CD4-positive, alpha-beta T cell (primary cell): ENCODE data around the gene PTP4A1. TPM values are rescaled to one million over a fixed set of nuclear protein-coding genes. Genes with fewer than 3 reads are reported as not detected.

ENCODE experiments used
- ATAC-seq: fragments of 200-7000 bp; cut with Tn5 transposase; one replicate; pipeline ENCODE4 v1.10.0; 2022; ENCODE audit warnings: mild to moderate bottlenecking; ENCODE audit not compliant: poor library complexity
- CTCF ChIA-PET: fragments of 350-600 bp; sonication (Branson Sonifier 250); formaldehyde crosslinking; loops from one replicate; lab custom pipeline; 2021; ENCODE audit warnings: antibody characterized with exemption, inconsistent platforms; lab: Charles Lee
- POLR2A ChIA-PET: fragments of 350-600 bp; sonication (Branson Sonifier 250); formaldehyde crosslinking; loops from one replicate; lab custom pipeline; 2021; ENCODE audit warnings: antibody characterized with exemption, inconsistent platforms; lab: Charles Lee
- DNase-seq, 14 experiments: peaks; one replicate each; pipeline ENCODE4 v3.0.0-alpha.2; 2013 to 2020; ENCODE audit warnings: mixed read lengths in 2 of 14
- H3K27ac ChIP-seq, 2 donors: one replicate each; pipeline versions ENCODE4 v1.5.1 to v1.7.0; 2013; ENCODE audit warnings: low read length in 2 of 2, low read depth in 1 of 2, mild to moderate bottlenecking in 1 of 2
- H3K27me3 ChIP-seq, 2 experiments: 1 replicate in 1 of 2; 2 replicates in 1 of 2; pipeline versions ENCODE4 v1.6.1 to v1.7.0; 2013; ENCODE audit warnings: low read length in 2 of 2, control low read depth in 1 of 2, mild to moderate bottlenecking in 1 of 2, moderate library complexity in 1 of 2; ENCODE audit not compliant: insufficient read depth in 2 of 2, control insufficient read depth in 1 of 2
- H3K36me3 ChIP-seq: one replicate; pipeline ENCODE4 v1.6.1; 2013; ENCODE audit warnings: low read length, control low read depth; ENCODE audit not compliant: insufficient read depth
- H3K4me1 ChIP-seq: one replicate; pipeline ENCODE4 v1.6.1; 2013; ENCODE audit warnings: low read length, control low read depth; ENCODE audit not compliant: insufficient read depth
- H3K4me3 ChIP-seq: one replicate; pipeline ENCODE4 v1.5.1; 2013; ENCODE audit warnings: mild to moderate bottlenecking, low read length, moderate library complexity
- H3K9me3 ChIP-seq, 2 experiments: 1 replicate in 1 of 2; 2 replicates in 1 of 2; pipeline versions ENCODE4 v1.6.1 to v1.7.0; 2013; ENCODE audit warnings: low read length in 2 of 2, mild to moderate bottlenecking in 2 of 2, control low read depth in 1 of 2, moderate library complexity in 1 of 2; ENCODE audit not compliant: control insufficient read depth in 1 of 2, insufficient read depth in 1 of 2
- H3K27ac Mint-ChIP-seq: one replicate; pipeline ENCODE4 v1.8.0; 2020; ENCODE audit warnings: mixed read lengths
- H3K27me3 Mint-ChIP-seq: one replicate; pipeline ENCODE4 v1.8.0; 2021; ENCODE audit warnings: mixed read lengths
- H3K36me3 Mint-ChIP-seq: one replicate; pipeline ENCODE4 v1.8.0; 2021; ENCODE audit warnings: low read depth, mixed read lengths
- H3K4me1 Mint-ChIP-seq: one replicate; pipeline ENCODE4 v1.8.0; 2021; ENCODE audit warnings: low read depth, mixed read lengths
- H3K4me3 Mint-ChIP-seq: one replicate; pipeline ENCODE4 v1.8.0; 2020; ENCODE audit warnings: mild to moderate bottlenecking, mixed read lengths
- H3K9me3 Mint-ChIP-seq: one replicate; pipeline ENCODE4 v1.8.0; 2020; ENCODE audit warnings: mixed read lengths
- intact Hi-C, 2 experiments: fragments of 100-400 bp; cut with DNase I in 1 of 2; cut with micrococcal nuclease in 1 of 2; formaldehyde crosslinking; loops; one replicate each; pipeline versions ENCODE4 v1.15.1 to v1.9.0; 2023 to 2025; cut with DNase I, micrococcal nuclease
- total RNA-seq, 174 experiments: library from RNA in 2 of 174; stranded (reverse) in 2 of 174; gene quantifications; one replicate each; pipeline ENCODE4 v1.2.3 and lab custom pipeline; 2021 to 2026
- TF ChIP-seq, protein P1 (sequence below): fragments of 200-600 bp; IDR thresholded peaks from one replicate; pipeline ENCODE4 v1.8.0; 2022; ENCODE audit warnings: antibody characterized with exemption, mild to moderate bottlenecking

PTP4A1 gene
- total RNA-seq, 2 experiments from 2014 or later = 254 to 258 TPM

DNA sequence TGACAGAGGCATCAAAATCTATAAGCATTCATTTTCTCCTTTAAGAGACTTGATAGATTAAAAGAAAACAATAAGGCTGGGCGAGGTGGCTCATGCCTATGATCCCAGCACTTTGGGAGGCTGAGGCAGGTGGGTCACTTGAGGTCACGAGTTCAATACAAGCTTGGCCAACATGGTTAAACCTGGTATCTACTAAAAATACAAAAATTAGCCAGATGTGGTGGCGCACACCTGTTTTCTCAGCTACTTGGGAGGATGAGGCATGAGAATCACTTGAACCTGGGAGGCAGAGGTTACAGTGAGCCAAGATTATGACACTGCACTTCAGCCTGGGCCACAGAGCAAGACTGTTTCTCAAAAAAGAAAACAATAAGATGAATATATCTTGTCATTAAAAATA lies 39.3 kb upstream of the PTP4A1 start:
- TF ChIP-seq, protein P1, sequence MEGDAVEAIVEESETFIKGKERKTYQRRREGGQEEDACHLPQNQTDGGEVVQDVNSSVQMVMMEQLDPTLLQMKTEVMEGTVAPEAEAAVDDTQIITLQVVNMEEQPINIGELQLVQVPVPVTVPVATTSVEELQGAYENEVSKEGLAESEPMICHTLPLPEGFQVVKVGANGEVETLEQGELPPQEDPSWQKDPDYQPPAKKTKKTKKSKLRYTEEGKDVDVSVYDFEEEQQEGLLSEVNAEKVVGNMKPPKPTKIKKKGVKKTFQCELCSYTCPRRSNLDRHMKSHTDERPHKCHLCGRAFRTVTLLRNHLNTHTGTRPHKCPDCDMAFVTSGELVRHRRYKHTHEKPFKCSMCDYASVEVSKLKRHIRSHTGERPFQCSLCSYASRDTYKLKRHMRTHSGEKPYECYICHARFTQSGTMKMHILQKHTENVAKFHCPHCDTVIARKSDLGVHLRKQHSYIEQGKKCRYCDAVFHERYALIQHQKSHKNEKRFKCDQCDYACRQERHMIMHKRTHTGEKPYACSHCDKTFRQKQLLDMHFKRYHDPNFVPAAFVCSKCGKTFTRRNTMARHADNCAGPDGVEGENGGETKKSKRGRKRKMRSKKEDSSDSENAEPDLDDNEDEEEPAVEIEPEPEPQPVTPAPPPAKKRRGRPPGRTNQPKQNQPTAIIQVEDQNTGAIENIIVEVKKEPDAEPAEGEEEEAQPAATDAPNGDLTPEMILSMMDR = no peak
- Mint-ChIP-seq H3K36me3 (no peaks in the 10 kb centered on the region), H3K27ac (no peak overlapping the region), H3K4me1 (peaks cover 8% of the 10 kb centered on the region), H3K4me3 (no peak overlapping the region), H3K9me3 (no peaks in the 10 kb centered on the region), H3K27me3 (no peaks in the 10 kb centered on the region)
- Histone ChIP-seq H3K9me3 (no peaks in the 10 kb centered on the region), H3K4me1 (no peaks in the 10 kb centered on the region), H3K4me3 (no peak overlapping the region), H3K27ac (no peak overlapping the region), H3K27me3 (no peaks in the 10 kb centered on the region), H3K36me3 (no peaks in the 10 kb centered on the region)
- POLR2A ChIA-PET = no interaction called here
- ATAC-seq (no peak), DNase-seq (no peak)
- CTCF ChIA-PET = no interaction called here
- intact Hi-C loops = no loop called here

DNA sequence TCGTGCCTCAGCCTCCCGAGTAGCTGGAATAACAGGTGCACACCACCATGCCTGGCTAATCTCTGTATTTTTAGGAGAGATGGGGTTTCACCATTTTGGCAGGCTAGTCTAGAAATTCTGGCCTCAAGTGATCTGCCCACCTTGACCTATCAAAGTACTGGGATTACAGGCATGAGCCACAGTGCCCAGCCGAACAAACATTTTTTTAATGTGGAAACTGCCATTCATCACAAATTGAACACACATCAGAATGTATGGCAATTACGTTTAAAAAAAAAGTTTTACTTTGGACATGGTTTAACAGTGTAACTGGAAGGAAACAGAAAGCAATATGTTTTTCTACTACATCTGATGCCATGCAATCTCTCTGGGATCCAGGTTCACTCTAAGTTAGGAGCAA lies 38.3 kb upstream of the PTP4A1 start:
- H3K4me3 Mint-ChIP-seq = no peak overlapping the region
- DNase-seq = no peak
- Histone ChIP-seq H3K27ac (no peak overlapping the region), H3K9me3 (no peaks in the 10 kb centered on the region), H3K36me3 (no peaks in the 10 kb centered on the region), H3K27me3 (no peaks in the 10 kb centered on the region), H3K4me1 (no peaks in the 10 kb centered on the region), H3K4me3 (no peak overlapping the region)
- ATAC-seq = no peak
- POLR2A ChIA-PET = no interaction called here
- TF ChIP-seq, protein P1 = no peak
- no peaks in the 10 kb centered on the region for H3K27me3 Mint-ChIP-seq
- CTCF ChIA-PET = no interaction called here
- no peaks in the 10 kb centered on the region for H3K36me3 Mint-ChIP-seq
- H3K4me1 Mint-ChIP-seq = peaks cover 8% of the 10 kb centered on the region
- intact Hi-C loops = no loop called here
- no peak overlapping the region for H3K27ac Mint-ChIP-seq
- no peaks in the 10 kb centered on the region for H3K9me3 Mint-ChIP-seq

DNA sequence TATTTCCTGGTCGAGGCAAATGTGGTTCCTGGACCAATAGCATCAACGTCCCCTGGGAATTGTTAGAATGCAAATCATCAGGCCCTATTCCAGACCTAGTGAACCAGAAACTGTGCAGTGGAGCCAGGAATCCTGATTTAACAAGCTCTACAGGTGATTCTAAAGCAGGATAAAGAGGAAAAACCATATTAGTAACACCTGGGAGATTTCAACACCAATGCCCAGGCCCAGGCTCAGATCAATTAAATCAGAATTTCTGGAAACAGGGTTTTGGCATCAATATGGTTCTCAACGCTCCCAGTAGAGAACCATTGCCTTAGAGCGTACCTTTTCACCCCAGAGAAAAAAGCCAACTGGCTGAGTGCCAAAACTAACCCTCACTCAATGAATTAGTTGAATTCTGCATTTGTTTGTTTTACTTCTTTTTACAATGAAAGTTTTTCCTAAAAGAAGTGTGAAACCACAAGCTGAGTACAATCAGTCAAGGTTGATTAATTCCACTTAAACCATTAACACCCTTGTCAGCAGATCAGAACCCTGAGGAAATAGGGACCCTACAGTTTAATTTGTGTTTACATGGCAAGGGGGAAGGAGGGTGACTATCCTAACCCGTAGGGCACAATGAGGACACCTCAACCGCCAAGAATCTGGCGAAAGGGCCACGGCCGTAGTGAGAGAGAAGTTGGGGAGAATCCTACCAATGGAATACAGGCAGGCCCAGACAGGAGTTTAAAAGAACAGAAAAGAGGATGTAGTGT lies 34.9 kb upstream of the PTP4A1 start:
- POLR2A ChIA-PET = no interaction called here
- Mint-ChIP-seq H3K36me3 (no peaks in the 10 kb centered on the region), H3K9me3 (no peaks in the 10 kb centered on the region), H3K4me3 (no peak overlapping the region), H3K27ac (no peak overlapping the region), H3K27me3 (peaks cover 26% of the 10 kb centered on the region), H3K4me1 (no peaks in the 10 kb centered on the region)
- H3K4me1 ChIP-seq = no peaks in the 10 kb centered on the region
- H3K36me3 ChIP-seq = no peaks in the 10 kb centered on the region
- no peaks in the 10 kb centered on the region for H3K9me3 ChIP-seq
- DNase-seq = no peak
- intact Hi-C loops = no loop called here
- TF ChIP-seq, protein P1 = no peak
- peaks cover 0 to 2% of the 10 kb centered on the region in 2 experiments for H3K27me3 ChIP-seq
- H3K27ac ChIP-seq = no peak overlapping the region
- no peak for ATAC-seq
- CTCF ChIA-PET = no interaction called here
- H3K4me3 ChIP-seq = no peak overlapping the region
